Esophagus squamous epithelium (tissue), 4 donors: ENCODE results near the gene RIMBP2.

ENCODE experiments used
- POLR2A ChIP-seq, 4 donors: fragments of 450-650 bp; IDR thresholded peaks; one replicate each; pipeline ENCODE4 v1.6.1; 2017; ENCODE audit warnings: antibody characterized with exemption in 4 of 4, mild to moderate bottlenecking in 4 of 4, moderate library complexity in 3 of 4
- TF ChIP-seq, protein P1 (sequence below), 6 experiments: fragments of 450-650 bp in 4 of 6; fragments of 200-600 bp in 2 of 6; sonication (generic) in 2 of 6; IDR thresholded peaks; one replicate each; pipeline ENCODE4 v1.5.1; 2016 to 2019; ENCODE audit warnings: antibody characterized with exemption in 6 of 6, mild to moderate bottlenecking in 4 of 6, moderate library complexity in 4 of 6

DNA sequence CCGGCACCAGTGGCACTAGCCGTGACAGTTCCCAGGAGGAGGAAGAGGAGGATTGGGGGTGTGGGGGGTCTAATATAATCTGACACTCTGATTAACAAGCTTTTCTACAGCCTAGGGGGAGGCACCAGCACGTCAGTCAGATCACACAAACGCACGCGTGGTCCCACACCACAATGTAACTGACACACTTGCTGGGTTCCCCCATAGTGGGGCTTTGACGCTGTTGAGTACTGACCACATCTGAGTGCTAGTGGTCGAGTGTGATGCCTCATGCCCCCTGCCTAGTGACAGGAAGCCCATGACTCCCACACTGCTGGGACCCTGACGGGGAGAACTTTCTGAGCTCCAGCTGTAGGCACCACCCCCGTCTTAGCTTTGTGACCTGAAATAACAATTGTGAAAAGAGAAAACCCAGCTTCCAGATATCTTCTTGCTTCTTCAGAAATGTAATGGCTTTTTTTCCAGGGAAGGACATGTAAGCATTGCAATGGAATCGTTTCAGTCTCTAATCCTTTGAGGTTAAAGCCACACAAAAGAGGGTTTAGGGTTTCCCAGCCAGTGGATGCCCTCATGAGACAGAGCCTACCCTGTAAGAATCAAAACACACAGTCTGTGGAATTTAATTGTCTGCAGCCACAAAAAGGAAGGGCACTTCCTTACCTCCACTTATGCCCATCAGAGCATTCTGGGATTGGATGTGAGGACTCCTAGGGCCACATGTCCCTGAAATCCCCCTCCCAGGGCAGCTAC is 194.5 kb downstream of the RIMBP2 start:
- TF ChIP-seq, protein P1, sequence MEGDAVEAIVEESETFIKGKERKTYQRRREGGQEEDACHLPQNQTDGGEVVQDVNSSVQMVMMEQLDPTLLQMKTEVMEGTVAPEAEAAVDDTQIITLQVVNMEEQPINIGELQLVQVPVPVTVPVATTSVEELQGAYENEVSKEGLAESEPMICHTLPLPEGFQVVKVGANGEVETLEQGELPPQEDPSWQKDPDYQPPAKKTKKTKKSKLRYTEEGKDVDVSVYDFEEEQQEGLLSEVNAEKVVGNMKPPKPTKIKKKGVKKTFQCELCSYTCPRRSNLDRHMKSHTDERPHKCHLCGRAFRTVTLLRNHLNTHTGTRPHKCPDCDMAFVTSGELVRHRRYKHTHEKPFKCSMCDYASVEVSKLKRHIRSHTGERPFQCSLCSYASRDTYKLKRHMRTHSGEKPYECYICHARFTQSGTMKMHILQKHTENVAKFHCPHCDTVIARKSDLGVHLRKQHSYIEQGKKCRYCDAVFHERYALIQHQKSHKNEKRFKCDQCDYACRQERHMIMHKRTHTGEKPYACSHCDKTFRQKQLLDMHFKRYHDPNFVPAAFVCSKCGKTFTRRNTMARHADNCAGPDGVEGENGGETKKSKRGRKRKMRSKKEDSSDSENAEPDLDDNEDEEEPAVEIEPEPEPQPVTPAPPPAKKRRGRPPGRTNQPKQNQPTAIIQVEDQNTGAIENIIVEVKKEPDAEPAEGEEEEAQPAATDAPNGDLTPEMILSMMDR (IDR thresholded peaks at IDR 0.05): no peak
- no peak for TF ChIP-seq POLR2A (IDR thresholded peaks at IDR 0.05)
